SIG-M5 (cell line): ENCODE data around the gene FAM53B.

Experiments used
- DNase-seq: peaks from one replicate; lab custom pipeline; 2025; lab: John Stamatoyannopoulos, UW

FAM53B gene

DNA sequence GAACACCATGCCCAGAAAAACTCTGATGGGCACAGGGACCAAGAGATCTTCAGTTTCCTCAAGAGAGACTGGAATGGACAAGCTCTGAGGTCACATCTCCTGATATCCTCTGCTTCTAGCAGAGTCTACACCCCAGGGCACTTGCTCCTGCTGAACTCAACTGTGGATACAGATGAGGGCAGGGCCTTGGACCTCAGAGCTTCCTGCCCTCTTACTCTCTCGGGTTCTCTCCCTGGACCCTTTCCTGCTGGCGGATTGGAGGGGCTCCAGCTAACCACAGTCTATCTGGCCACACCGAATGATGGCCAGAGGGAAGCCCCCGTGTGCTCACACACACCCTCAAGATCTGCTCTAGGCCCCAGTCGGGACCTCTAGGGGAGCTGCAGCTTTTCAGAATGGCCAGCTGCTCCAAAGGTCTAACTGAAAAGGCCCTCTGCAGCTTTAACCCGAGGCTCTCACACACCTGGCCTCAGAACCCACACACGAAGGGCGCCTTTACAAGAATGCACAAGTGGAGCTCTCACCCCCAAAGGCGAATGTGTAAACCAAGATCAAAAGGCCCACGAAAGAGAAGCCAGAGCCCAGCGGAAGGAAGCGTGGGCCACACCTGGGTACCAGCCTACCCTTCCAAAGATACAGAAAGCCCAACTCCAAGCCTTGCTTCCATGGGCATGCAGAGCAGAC is 65.5 kb downstream of the FAM53B start:
- DNase-seq = no peak

DNA sequence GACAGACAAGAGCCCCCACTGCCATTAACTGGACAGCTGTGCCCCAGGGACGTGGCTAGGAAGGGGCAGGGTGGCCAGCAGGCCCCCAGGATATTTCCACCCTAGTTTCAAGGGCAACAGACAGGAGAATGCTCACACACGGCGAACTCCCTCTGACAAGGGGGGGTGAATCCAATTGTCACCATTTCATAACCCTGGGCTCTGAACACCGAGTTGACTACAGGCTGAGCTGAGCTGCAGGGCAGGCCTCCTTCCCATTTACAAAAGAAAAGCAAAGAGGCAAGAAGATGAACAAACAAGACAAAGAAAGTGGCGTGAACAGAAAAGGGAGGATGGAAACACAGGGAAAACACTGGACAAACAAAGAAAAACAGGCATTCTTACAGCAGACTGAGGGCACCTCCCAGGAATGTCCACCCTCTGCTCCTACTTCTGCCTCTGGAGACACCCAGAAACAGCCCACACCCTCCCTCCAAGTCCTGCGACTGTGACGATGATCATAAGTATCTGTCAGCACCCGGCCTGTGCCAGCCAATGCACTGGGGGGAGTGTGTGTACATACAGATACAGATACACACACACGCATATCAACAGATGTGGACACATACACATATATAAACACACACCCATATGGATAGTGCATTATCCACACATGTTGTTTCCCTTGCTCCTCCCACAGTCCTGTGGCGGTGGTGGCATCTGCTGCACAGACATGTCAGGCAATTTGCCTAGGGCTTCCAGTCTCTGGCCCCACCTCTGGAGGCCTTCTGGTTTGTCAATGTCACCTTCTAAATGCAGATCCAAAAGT is 66.2 kb downstream of the FAM53B start:
- no peak for DNase-seq

DNA sequence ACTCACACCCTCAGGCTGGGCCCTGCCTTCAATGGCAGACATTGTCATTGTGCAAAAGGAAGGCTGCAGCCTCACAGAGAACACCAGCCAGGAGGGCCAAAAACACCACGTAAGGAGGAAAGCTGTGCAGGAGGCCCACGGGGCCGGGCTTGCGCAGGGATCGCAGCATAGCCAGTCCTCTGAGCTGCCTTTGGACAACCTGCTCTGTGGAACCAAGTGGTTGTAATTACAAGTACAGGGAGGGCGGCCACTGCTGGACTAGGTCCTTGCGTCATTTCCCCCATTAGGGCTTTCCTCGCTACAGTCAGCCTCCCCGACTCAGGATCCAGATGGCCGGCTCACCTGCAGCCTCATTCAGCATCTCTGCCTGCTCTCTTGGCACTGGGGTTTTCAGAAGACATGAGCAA is 66.9 kb downstream of the FAM53B start:
- no peak for DNase-seq

GRCh38 chr10:124676416-124677062 is 67.6 kb downstream of the FAM53B start:
- no peak for DNase-seq

DNA sequence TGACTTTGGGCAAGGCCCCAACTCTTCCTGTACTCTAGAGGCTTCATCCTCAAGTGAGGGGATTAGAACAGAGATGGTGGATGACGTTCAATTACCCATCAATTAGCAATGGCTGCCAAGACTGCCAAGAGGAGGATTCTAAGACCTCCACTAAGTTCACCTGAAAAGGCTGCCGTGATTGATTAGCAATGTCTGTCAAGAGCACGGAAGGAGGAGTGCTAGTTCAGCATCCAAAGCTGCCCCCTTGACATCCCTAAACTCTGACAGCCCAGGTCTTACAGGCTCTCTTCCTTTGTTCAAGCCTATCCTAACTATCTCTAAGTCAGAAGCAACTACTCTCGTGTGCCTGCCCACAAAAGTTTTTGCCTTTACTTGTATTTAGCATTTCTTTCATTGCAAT is 68.4 kb downstream of the FAM53B start:
- DNase-seq = no peak

DNA sequence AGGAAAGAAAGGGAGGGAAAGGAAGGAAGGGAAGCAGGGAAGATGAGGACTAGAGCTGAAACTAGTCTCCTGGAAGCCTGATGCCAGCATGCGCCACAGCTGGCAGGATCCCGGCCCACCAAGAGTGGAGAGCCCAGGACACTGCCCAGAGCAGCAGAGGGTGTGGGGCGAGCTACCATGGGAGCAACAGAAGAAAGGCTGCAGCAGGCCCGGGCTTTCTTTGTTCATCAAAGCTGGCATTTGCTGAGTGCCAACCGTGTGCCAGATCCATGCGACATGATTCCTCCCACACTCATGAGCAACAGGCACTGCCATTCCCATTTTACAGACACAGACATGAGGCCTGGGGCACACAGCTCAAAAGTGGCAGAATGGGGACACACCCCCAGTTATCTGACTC is 68.9 kb downstream of the FAM53B start:
- DNase-seq = no peak

GRCh38 chr10:124674768-124675222 is 69.4 kb downstream of the FAM53B start:
- DNase-seq = no peak

GRCh38 chr10:124672181-124672638 is 72.0 kb downstream of the FAM53B start:
- no peak for DNase-seq

GRCh38 chr10:124671486-124672075 is 72.6 kb downstream of the FAM53B start:
- no peak for DNase-seq

DNA sequence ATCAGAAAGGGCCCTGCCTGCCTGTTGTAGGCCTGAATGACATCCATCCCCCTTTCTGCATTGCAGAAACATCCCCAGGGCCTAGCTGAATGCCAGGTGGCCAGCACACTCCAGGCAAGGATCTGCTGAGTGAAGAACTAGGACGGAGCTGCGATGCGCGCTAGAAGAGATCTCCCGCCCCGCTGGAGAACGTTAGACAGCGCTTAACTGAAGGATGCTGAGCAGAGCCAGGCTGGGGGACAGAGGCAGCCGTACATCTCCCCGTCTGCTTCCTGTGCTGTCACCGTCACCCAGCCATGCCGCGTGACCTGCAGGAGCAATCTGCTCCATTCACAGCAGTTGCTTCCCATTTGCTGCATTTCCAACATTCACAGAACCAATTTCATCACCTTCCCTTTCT is 73.3 kb downstream of the FAM53B start:
- no peak for DNase-seq

GRCh38 chr10:124669824-124670654 is 74.1 kb downstream of the FAM53B start:
- DNase-seq = no peak

GRCh38 chr10:124669141-124669823 is 74.9 kb downstream of the FAM53B start:
- DNase-seq = no peak

DNA sequence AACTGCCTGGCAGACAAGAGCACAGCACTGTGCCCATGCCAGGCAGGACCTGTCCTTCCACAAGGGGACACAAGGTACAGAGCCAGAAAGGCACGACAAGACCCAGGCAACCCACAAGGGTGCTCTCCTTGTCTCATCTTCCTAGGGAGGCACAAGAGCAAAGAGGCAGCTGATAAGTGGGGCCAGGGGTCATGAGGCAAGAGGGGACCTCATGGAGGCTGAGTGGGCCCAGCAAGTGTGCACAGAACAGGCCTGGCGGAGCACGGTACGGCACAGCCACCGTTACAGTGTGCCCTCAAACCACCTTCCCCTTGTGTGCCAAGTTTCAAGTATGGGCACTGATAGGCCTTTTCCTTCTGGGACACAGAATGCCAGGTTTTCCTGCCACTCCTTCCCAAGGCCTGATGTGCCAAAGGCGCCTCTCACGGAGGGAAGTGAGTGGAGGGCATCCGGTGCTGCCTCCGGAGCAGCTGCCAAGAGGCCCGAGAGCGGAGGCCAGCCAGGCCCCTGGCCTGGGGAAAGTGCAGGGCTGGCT is 75.6 kb downstream of the FAM53B start:
- no peak for DNase-seq

DNA sequence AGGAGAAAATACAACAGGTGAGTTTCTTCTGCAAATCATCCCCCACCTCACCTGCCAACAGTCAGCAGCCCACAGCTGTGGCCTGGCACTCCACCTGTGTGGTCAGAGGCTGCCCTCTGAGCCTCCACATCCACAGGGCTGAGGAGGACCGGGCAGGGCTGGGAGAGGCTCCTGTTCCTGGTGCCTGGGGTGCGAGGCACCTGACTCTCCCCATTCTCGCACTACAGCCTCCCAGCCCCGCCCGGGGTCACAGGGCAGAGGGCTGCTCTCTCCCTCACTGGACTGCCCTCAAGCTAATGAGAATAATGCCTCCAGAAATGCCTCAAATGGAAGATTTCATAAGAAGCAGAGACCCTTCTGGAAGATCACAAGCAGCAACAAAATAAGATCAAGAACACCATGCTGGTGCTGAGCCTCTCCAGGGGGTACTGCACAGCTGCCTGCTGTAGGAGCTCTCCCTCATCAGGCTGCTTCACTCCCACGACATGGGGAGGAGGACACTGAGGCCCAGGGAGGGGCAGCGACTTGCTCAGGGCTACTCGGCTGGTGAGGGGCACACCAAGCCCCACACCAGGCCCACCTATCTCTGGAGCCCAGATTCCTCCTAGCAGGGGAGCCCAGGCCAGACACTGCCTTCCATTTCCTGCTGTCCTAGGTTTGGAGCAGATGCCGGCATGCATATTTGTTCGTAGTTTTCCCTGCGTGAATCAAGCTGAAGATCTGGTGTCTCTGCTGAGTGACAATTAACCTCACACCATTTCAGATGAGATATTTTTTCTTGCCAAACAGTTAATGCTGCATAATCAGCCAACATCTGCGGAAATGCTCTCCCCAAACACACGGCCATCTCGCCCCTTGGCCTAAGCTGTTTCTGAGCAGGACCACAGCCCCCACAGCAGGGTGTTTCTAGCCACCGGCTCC is 76.5 kb downstream of the FAM53B start:
- DNase-seq = no peak

DNA sequence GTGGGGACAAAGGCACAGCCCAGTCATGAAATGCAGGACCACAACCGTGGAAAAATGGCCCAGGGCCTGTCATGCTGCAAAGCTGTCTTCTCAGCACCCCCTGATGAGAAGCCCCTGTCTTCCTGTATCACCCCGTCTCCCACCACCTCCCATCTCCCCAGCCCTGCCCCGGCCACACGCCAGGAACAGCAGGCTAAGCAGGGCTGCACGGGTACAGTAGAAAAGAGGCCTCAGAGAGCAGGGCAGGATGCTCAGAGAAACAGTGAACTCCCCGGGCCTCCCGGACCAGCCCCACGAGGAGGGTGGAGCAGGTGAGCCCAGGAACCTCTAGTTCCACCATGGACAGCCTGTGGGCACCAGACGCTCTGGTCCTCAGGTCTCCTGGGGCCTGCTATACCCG is 77.7 kb downstream of the FAM53B start:
- no peak for DNase-seq

- no peak for DNase-seq
Measured at GRCh38 chr10:124665980-124666379, 78.2 kb downstream of the FAM53B start.

- no peak for DNase-seq
Measured at GRCh38 chr10:124665558-124665957, 78.6 kb downstream of the FAM53B start.

DNA sequence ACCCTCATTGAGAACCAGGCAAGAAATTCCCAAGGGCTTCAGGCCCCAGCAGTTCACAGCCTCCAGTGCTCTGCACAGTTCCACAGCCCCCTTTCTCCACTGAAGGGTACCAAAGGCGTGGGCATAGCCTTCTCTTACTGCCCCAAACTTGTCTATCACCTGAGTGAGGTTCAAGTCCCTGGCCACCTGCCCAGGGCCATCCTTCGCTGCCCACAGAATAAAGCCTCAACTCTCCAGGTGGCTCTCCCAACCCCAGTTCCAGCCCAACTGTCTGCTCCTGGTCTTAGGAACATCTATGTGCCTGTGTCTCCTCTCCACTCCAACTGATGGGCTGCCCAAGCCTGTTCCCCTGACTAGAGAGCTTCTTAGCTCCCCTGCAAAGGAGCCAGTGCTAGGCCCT is 79.1 kb downstream of the FAM53B start:
- no peak for DNase-seq

- no peak for DNase-seq
Measured at GRCh38 chr10:124663766-124664360, 80.3 kb downstream of the FAM53B start.
